ENCODE data around the gene CDYL.
A peak's percentile ranks its signal among the peaks of the same experiment; 100 is the strongest.

The CDYL gene

GRCh38 chr6:4776131-4776492 is at the start of gene CDYL:
Gene CDYL, plus strand, starts transcription at chr6:4776404. Its CDS starts 380 bp downstream, at chr6:4776784.
- Histone ChIP-seq H3K4me1 (ENCODE audit: control insufficient read depth, insufficient read depth, low read length) (peaks cover 37% of the 10 kb centered on the region), H3K4me3 (ENCODE audit: low read depth, low read length) (peak within 1 kb of the TSS; percentile 94), H3K36me3 (ENCODE audit: control insufficient read depth, insufficient read depth, low read length) (no peaks in the 10 kb centered on the region), H3K27ac (ENCODE audit: low read depth, low read length) (peak within 1 kb of the TSS; percentile 66), H3K9me3 (ENCODE audit: control insufficient read depth, insufficient read depth, low read length) (0 out of 2 replicates have a peak, but pooled peaks cover 7% of the 10 kb centered on the region), H3K27me3 (ENCODE audit: control insufficient read depth, insufficient read depth, low read length) (peaks cover 41% of the 10 kb centered on the region), H3K9ac (ENCODE audit: low read depth, low read length) (peak within 1 kb of the TSS; percentile 46; the same call in 1 of the 2 replicates)

GRCh38 chr6:4726645-4727044 is 49.6 kb upstream of the CDYL start:
- no peaks in the 10 kb centered on the region for H3K27me3 ChIP-seq (ENCODE audit: control insufficient read depth, insufficient read depth, low read length)
- H3K36me3 ChIP-seq (ENCODE audit: control insufficient read depth, insufficient read depth, low read length) = no peaks in the 10 kb centered on the region
- no peak overlapping the region for H3K4me3 ChIP-seq (ENCODE audit: low read depth, low read length)
- no peaks in the 10 kb centered on the region for H3K9me3 ChIP-seq (ENCODE audit: control insufficient read depth, insufficient read depth, low read length)
- H3K27ac ChIP-seq (ENCODE audit: low read depth, low read length) = no peak overlapping the region
- no peak overlapping the region for H3K9ac ChIP-seq (ENCODE audit: low read depth, low read length)
- H3K4me1 ChIP-seq (ENCODE audit: control insufficient read depth, insufficient read depth, low read length) = peaks cover 15% of the 10 kb centered on the region

- H3K36me3 ChIP-seq (ENCODE audit: control insufficient read depth, insufficient read depth, low read length) = no peaks in the 10 kb centered on the region
- peaks cover 15% of the 10 kb centered on the region for H3K4me1 ChIP-seq (ENCODE audit: control insufficient read depth, insufficient read depth, low read length)
- no peaks in the 10 kb centered on the region for H3K9me3 ChIP-seq (ENCODE audit: control insufficient read depth, insufficient read depth, low read length)
- H3K27me3 ChIP-seq (ENCODE audit: control insufficient read depth, insufficient read depth, low read length) = no peaks in the 10 kb centered on the region
- H3K9ac ChIP-seq (ENCODE audit: low read depth, low read length) = no peak overlapping the region
- no peak overlapping the region for H3K27ac ChIP-seq (ENCODE audit: low read depth, low read length)
- no peak overlapping the region for H3K4me3 ChIP-seq (ENCODE audit: low read depth, low read length)
Observed at GRCh38 chr6:4727217-4727616, 49.0 kb upstream of the CDYL start.

- no peaks in the 10 kb centered on the region for H3K9me3 ChIP-seq (ENCODE audit: control insufficient read depth, insufficient read depth, low read length)
- no peak overlapping the region for H3K27ac ChIP-seq (ENCODE audit: low read depth, low read length)
- H3K27me3 ChIP-seq (ENCODE audit: control insufficient read depth, insufficient read depth, low read length) = no peaks in the 10 kb centered on the region
- no peak overlapping the region for H3K9ac ChIP-seq (ENCODE audit: low read depth, low read length)
- H3K36me3 ChIP-seq (ENCODE audit: control insufficient read depth, insufficient read depth, low read length) = no peaks in the 10 kb centered on the region
- no peak overlapping the region for H3K4me3 ChIP-seq (ENCODE audit: low read depth, low read length)
- H3K4me1 ChIP-seq (ENCODE audit: control insufficient read depth, insufficient read depth, low read length) = peaks cover 13% of the 10 kb centered on the region
Observed at GRCh38 chr6:4727671-4728435, 48.4 kb upstream of the CDYL start.

GRCh38 chr6:4728436-4728769 is 47.8 kb upstream of the CDYL start:
- peaks cover 13% of the 10 kb centered on the region for H3K4me1 ChIP-seq (ENCODE audit: control insufficient read depth, insufficient read depth, low read length)
- no peaks in the 10 kb centered on the region for H3K36me3 ChIP-seq (ENCODE audit: control insufficient read depth, insufficient read depth, low read length)
- H3K4me3 ChIP-seq (ENCODE audit: low read depth, low read length) = no peak overlapping the region
- H3K9ac ChIP-seq (ENCODE audit: low read depth, low read length) = no peak overlapping the region
- H3K9me3 ChIP-seq (ENCODE audit: control insufficient read depth, insufficient read depth, low read length) = no peaks in the 10 kb centered on the region
- H3K27ac ChIP-seq (ENCODE audit: low read depth, low read length) = no peak overlapping the region
- H3K27me3 ChIP-seq (ENCODE audit: control insufficient read depth, insufficient read depth, low read length) = no peaks in the 10 kb centered on the region

GRCh38 chr6:4728926-4729325 is 47.3 kb upstream of the CDYL start:
- Histone ChIP-seq H3K4me1 (ENCODE audit: control insufficient read depth, insufficient read depth, low read length) (peaks cover 8% of the 10 kb centered on the region), H3K4me3 (ENCODE audit: low read depth, low read length) (no peak overlapping the region), H3K36me3 (ENCODE audit: control insufficient read depth, insufficient read depth, low read length) (no peaks in the 10 kb centered on the region), H3K27ac (ENCODE audit: low read depth, low read length) (no peak overlapping the region), H3K27me3 (ENCODE audit: control insufficient read depth, insufficient read depth, low read length) (no peaks in the 10 kb centered on the region), H3K9ac (ENCODE audit: low read depth, low read length) (no peak overlapping the region), H3K9me3 (ENCODE audit: control insufficient read depth, insufficient read depth, low read length) (no peaks in the 10 kb centered on the region)

- H3K36me3 ChIP-seq (ENCODE audit: control insufficient read depth, insufficient read depth, low read length) = no peaks in the 10 kb centered on the region
- H3K27ac ChIP-seq (ENCODE audit: low read depth, low read length) = no peak overlapping the region
- H3K4me1 ChIP-seq (ENCODE audit: control insufficient read depth, insufficient read depth, low read length) = peaks cover 8% of the 10 kb centered on the region
Observed at GRCh38 chr6:4731996-4732395, 44.2 kb upstream of the CDYL start.

GRCh38 chr6:4732691-4733315 is 43.4 kb upstream of the CDYL start:
- Histone ChIP-seq H3K27ac (ENCODE audit: low read depth, low read length) (no peak overlapping the region), H3K27me3 (ENCODE audit: control insufficient read depth, insufficient read depth, low read length) (no peaks in the 10 kb centered on the region), H3K9ac (ENCODE audit: low read depth, low read length) (no peak overlapping the region), H3K36me3 (ENCODE audit: control insufficient read depth, insufficient read depth, low read length) (no peaks in the 10 kb centered on the region), H3K9me3 (ENCODE audit: control insufficient read depth, insufficient read depth, low read length) (no peaks in the 10 kb centered on the region), H3K4me3 (ENCODE audit: low read depth, low read length) (no peak overlapping the region), H3K4me1 (ENCODE audit: control insufficient read depth, insufficient read depth, low read length) (peaks cover 8% of the 10 kb centered on the region)

More at GRCh38 chr6:4731996-4732395, 44.2 kb upstream of the CDYL start:
- Histone ChIP-seq H3K27me3 (ENCODE audit: control insufficient read depth, insufficient read depth, low read length) (no peaks in the 10 kb centered on the region), H3K9ac (ENCODE audit: low read depth, low read length) (no peak overlapping the region), H3K4me3 (ENCODE audit: low read depth, low read length) (no peak overlapping the region), H3K9me3 (ENCODE audit: control insufficient read depth, insufficient read depth, low read length) (no peaks in the 10 kb centered on the region)

- Histone ChIP-seq H3K27me3 (ENCODE audit: control insufficient read depth, insufficient read depth, low read length) (no peaks in the 10 kb centered on the region), H3K4me3 (ENCODE audit: low read depth, low read length) (no peak overlapping the region), H3K36me3 (ENCODE audit: control insufficient read depth, insufficient read depth, low read length) (no peaks in the 10 kb centered on the region), H3K9ac (ENCODE audit: low read depth, low read length) (no peak overlapping the region), H3K27ac (ENCODE audit: low read depth, low read length) (no peak overlapping the region), H3K4me1 (ENCODE audit: control insufficient read depth, insufficient read depth, low read length) (peaks cover 8% of the 10 kb centered on the region), H3K9me3 (ENCODE audit: control insufficient read depth, insufficient read depth, low read length) (no peaks in the 10 kb centered on the region)
Observed at GRCh38 chr6:4736371-4736873, 39.8 kb upstream of the CDYL start.

- Histone ChIP-seq H3K9ac (ENCODE audit: low read depth, low read length) (no peak overlapping the region), H3K27ac (ENCODE audit: low read depth, low read length) (no peak overlapping the region), H3K27me3 (ENCODE audit: control insufficient read depth, insufficient read depth, low read length) (peaks cover 2% of the 10 kb centered on the region; the same call in 1 of the 2 replicates), H3K9me3 (ENCODE audit: control insufficient read depth, insufficient read depth, low read length) (no peaks in the 10 kb centered on the region), H3K36me3 (ENCODE audit: control insufficient read depth, insufficient read depth, low read length) (no peaks in the 10 kb centered on the region), H3K4me1 (ENCODE audit: control insufficient read depth, insufficient read depth, low read length) (no peaks in the 10 kb centered on the region), H3K4me3 (ENCODE audit: low read depth, low read length) (no peak overlapping the region)
Observed at GRCh38 chr6:4740032-4740431, 36.2 kb upstream of the CDYL start.

- Histone ChIP-seq H3K27ac (ENCODE audit: low read depth, low read length) (no peak overlapping the region), H3K4me1 (ENCODE audit: control insufficient read depth, insufficient read depth, low read length) (no peaks in the 10 kb centered on the region), H3K36me3 (ENCODE audit: control insufficient read depth, insufficient read depth, low read length) (no peaks in the 10 kb centered on the region), H3K9ac (ENCODE audit: low read depth, low read length) (no peak overlapping the region), H3K27me3 (ENCODE audit: control insufficient read depth, insufficient read depth, low read length) (peaks cover 2% of the 10 kb centered on the region; the same call in 1 of the 2 replicates), H3K9me3 (ENCODE audit: control insufficient read depth, insufficient read depth, low read length) (no peaks in the 10 kb centered on the region), H3K4me3 (ENCODE audit: low read depth, low read length) (no peak overlapping the region)
Observed at GRCh38 chr6:4743062-4743461, 33.1 kb upstream of the CDYL start.
